Measurements from ENCODE around the gene HJURP.

HJURP gene

DNA sequence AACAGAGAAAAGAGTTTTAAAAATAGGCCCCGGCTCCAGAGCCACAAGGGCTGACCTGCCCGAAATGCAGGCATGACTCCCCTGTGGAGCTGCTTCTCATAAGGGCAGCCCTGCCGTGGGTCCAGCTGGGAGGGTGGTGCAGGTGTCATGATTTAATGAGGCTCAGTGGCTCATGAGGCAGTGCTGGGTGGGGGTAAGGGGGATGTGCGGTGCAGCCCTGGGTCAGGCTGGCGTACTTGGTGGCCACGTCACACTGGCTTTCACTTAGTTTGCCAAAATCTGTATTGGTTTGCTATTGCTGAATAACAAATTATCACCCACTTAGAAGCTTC, 33.6 kb downstream of the HJURP start:
- Histone ChIP-seq H2AFZ (ENCODE audit: low read length, unreplicated experiment) (no peak overlapping the region), H3K4me1 (ENCODE audit: control insufficient read depth, insufficient read depth, low read length, unreplicated experiment) (peaks cover 4% of the 10 kb centered on the region), H3K27me3 (ENCODE audit: insufficient read depth, low read length) (no peaks in the 10 kb centered on the region; the same call in 1 of the 2 replicates), H3K36me3 (ENCODE audit: insufficient read depth, low read length) (no peaks in the 10 kb centered on the region), H3K27ac (ENCODE audit: low read depth, low read length) (no peak overlapping the region), H3K4me3 (ENCODE audit: low read depth, low read length) (no peak overlapping the region), H3K79me2 (ENCODE audit: control insufficient read depth, insufficient read depth, low read length, unreplicated experiment) (no peaks in the 10 kb centered on the region)

GRCh38 chr2:233819884-233820773, 34.2 kb downstream of the HJURP start:
- no peak overlapping the region for H3K27ac ChIP-seq (ENCODE audit: low read depth, low read length)
- H3K4me3 ChIP-seq (ENCODE audit: low read depth, low read length), result no peak overlapping the region
- H3K36me3 ChIP-seq (ENCODE audit: insufficient read depth, low read length), result no peaks in the 10 kb centered on the region
- H3K79me2 ChIP-seq (ENCODE audit: control insufficient read depth, insufficient read depth, low read length, unreplicated experiment), result no peaks in the 10 kb centered on the region
- H2AFZ ChIP-seq (ENCODE audit: low read length, unreplicated experiment), result no peak overlapping the region
- no peaks in the 10 kb centered on the region; the same call in 1 of the 2 replicates for H3K27me3 ChIP-seq (ENCODE audit: insufficient read depth, low read length)
- peaks cover 4% of the 10 kb centered on the region for H3K4me1 ChIP-seq (ENCODE audit: control insufficient read depth, insufficient read depth, low read length, unreplicated experiment)

GRCh38 chr2:233818639-233819621, 35.4 kb downstream of the HJURP start:
- H3K4me3 ChIP-seq (ENCODE audit: low read depth, low read length), result no peak overlapping the region
- no peaks in the 10 kb centered on the region for H3K79me2 ChIP-seq (ENCODE audit: control insufficient read depth, insufficient read depth, low read length, unreplicated experiment)
- H3K27ac ChIP-seq (ENCODE audit: low read depth, low read length), result no peak overlapping the region
- no peaks in the 10 kb centered on the region for H3K36me3 ChIP-seq (ENCODE audit: insufficient read depth, low read length)
- H3K27me3 ChIP-seq (ENCODE audit: insufficient read depth, low read length), result no peaks in the 10 kb centered on the region; the same call in 1 of the 2 replicates
- no peak overlapping the region for H2AFZ ChIP-seq (ENCODE audit: low read length, unreplicated experiment)
- peaks cover 4% of the 10 kb centered on the region for H3K4me1 ChIP-seq (ENCODE audit: control insufficient read depth, insufficient read depth, low read length, unreplicated experiment)

GRCh38 chr2:233817995-233818638, 36.2 kb downstream of the HJURP start:
- Histone ChIP-seq H2AFZ (ENCODE audit: low read length, unreplicated experiment) (no peak overlapping the region), H3K27me3 (ENCODE audit: insufficient read depth, low read length) (peaks cover 2% of the 10 kb centered on the region; the same call in 1 of the 2 replicates), H3K79me2 (ENCODE audit: control insufficient read depth, insufficient read depth, low read length, unreplicated experiment) (no peaks in the 10 kb centered on the region), H3K4me1 (ENCODE audit: control insufficient read depth, insufficient read depth, low read length, unreplicated experiment) (peaks cover 4% of the 10 kb centered on the region), H3K27ac (ENCODE audit: low read depth, low read length) (no peak overlapping the region), H3K36me3 (ENCODE audit: insufficient read depth, low read length) (no peaks in the 10 kb centered on the region), H3K4me3 (ENCODE audit: low read depth, low read length) (no peak overlapping the region)

- Histone ChIP-seq H3K4me3 (ENCODE audit: low read depth, low read length) (no peak overlapping the region), H3K4me1 (ENCODE audit: control insufficient read depth, insufficient read depth, low read length, unreplicated experiment) (peaks cover 4% of the 10 kb centered on the region), H3K36me3 (ENCODE audit: insufficient read depth, low read length) (no peaks in the 10 kb centered on the region), H3K79me2 (ENCODE audit: control insufficient read depth, insufficient read depth, low read length, unreplicated experiment) (no peaks in the 10 kb centered on the region), H2AFZ (ENCODE audit: low read length, unreplicated experiment) (no peak overlapping the region), H3K27ac (ENCODE audit: low read depth, low read length) (no peak overlapping the region), H3K27me3 (ENCODE audit: insufficient read depth, low read length) (peaks cover 9% of the 10 kb centered on the region; the same call in 1 of the 2 replicates)
Observed at GRCh38 chr2:233817361-233817911, 36.9 kb downstream of the HJURP start.

GRCh38 chr2:233816771-233817170, 37.6 kb downstream of the HJURP start:
- no peak overlapping the region for H3K27ac ChIP-seq (ENCODE audit: low read depth, low read length)
- peaks cover 11% of the 10 kb centered on the region; the same call in 1 of the 2 replicates for H3K27me3 ChIP-seq (ENCODE audit: insufficient read depth, low read length)
- no peak overlapping the region for H2AFZ ChIP-seq (ENCODE audit: low read length, unreplicated experiment)
- H3K79me2 ChIP-seq (ENCODE audit: control insufficient read depth, insufficient read depth, low read length, unreplicated experiment), result no peaks in the 10 kb centered on the region
- H3K36me3 ChIP-seq (ENCODE audit: insufficient read depth, low read length), result no peaks in the 10 kb centered on the region
- H3K4me3 ChIP-seq (ENCODE audit: low read depth, low read length), result no peak overlapping the region
- peaks cover 4% of the 10 kb centered on the region for H3K4me1 ChIP-seq (ENCODE audit: control insufficient read depth, insufficient read depth, low read length, unreplicated experiment)

GRCh38 chr2:233816334-233816733, 38.0 kb downstream of the HJURP start:
- Histone ChIP-seq H3K27me3 (ENCODE audit: insufficient read depth, low read length) (peaks cover 14% of the 10 kb centered on the region; the same call in 1 of the 2 replicates), H3K27ac (ENCODE audit: low read depth, low read length) (no peak overlapping the region)

DNA sequence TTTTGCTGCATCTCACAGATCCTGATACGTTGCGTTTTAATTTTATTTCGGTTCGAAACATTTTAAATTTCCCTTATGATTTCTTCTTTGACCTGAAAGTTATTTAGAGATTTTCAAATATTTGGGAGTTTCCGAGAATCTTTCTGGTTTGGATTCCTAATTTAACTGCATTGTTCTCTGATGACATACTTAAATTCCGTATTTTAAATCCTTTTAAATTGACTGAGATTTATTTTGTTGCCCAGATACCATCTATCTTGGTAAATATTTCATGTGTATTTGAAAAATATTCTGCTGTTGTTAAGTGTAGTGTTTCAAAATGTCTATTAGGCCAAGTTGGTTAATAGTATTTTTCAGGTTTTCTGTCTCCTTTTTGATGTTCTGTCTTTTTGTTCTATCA, 38.5 kb downstream of the HJURP start:
- H3K36me3 ChIP-seq (ENCODE audit: insufficient read depth, low read length), result no peaks in the 10 kb centered on the region
- H3K4me3 ChIP-seq (ENCODE audit: low read depth, low read length), result no peak overlapping the region
- no peaks in the 10 kb centered on the region for H3K79me2 ChIP-seq (ENCODE audit: control insufficient read depth, insufficient read depth, low read length, unreplicated experiment)
- H2AFZ ChIP-seq (ENCODE audit: low read length, unreplicated experiment), result no peak overlapping the region
- H3K4me1 ChIP-seq (ENCODE audit: control insufficient read depth, insufficient read depth, low read length, unreplicated experiment), result peaks cover 4% of the 10 kb centered on the region
- peaks cover 18% of the 10 kb centered on the region for H3K27me3 ChIP-seq (ENCODE audit: insufficient read depth, low read length)
- no peak overlapping the region for H3K27ac ChIP-seq (ENCODE audit: low read depth, low read length)

More at GRCh38 chr2:233816334-233816733, 38.0 kb downstream of the HJURP start:
- Histone ChIP-seq H3K36me3 (ENCODE audit: insufficient read depth, low read length) (no peaks in the 10 kb centered on the region), H2AFZ (ENCODE audit: low read length, unreplicated experiment) (no peak overlapping the region), H3K4me3 (ENCODE audit: low read depth, low read length) (no peak overlapping the region), H3K79me2 (ENCODE audit: control insufficient read depth, insufficient read depth, low read length, unreplicated experiment) (no peaks in the 10 kb centered on the region), H3K4me1 (ENCODE audit: control insufficient read depth, insufficient read depth, low read length, unreplicated experiment) (peaks cover 4% of the 10 kb centered on the region)

DNA sequence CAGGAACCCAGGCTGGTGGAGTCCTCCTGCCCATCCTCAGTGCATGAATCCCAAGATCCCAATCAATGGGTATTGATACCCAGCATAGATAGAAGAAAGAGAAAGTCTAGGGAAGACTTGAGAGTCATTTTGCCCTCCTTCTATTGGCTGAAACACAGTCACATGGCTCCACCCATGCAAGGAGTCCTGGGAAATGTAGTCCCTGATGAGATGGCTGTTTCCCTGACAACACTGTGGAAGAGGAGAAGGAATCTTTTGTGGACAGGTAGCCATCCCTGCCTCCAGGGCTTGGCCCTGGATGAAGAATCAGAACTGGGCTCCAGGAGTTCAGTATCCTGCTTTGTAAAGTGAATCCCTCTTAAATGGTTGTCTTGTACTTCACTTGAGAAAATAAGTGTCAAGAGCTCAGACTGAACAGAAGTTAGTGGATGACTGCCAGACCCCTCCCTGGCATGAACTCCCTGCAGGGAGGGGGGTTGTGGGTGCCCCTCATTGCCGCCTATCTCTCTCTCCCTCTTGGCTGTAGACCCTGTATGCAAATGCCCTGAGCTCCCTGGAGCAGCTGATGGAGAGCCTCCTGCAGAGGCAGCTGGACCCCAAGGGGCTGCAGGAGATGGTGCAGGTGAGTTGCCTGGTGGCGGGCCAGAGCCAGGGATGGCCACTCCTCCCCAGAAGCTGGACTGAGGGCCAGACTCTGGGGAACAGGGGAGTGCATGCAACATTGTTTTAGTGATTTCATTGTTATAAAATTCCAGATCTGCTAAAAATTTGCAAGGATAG, 40.1 kb downstream of the HJURP start:
- Histone ChIP-seq H3K4me3 (ENCODE audit: low read depth, low read length) (no peak overlapping the region), H2AFZ (ENCODE audit: low read length, unreplicated experiment) (no peak overlapping the region), H3K27ac (ENCODE audit: low read depth, low read length) (no peak overlapping the region), H3K27me3 (ENCODE audit: insufficient read depth, low read length) (peaks cover 33% of the 10 kb centered on the region), H3K36me3 (ENCODE audit: insufficient read depth, low read length) (no peaks in the 10 kb centered on the region), H3K4me1 (ENCODE audit: control insufficient read depth, insufficient read depth, low read length, unreplicated experiment) (peaks cover 4% of the 10 kb centered on the region), H3K79me2 (ENCODE audit: control insufficient read depth, insufficient read depth, low read length, unreplicated experiment) (no peaks in the 10 kb centered on the region)
